ENCODE results near the gene SLC1A2.
A peak's percentile ranks its signal among the peaks of the same experiment; 100 is the strongest.

Gene SLC1A2

GRCh38 chr11:35277827-35278226, 141.5 kb downstream of the SLC1A2 start:
- no peaks in the 10 kb centered on the region for H3K9me3 ChIP-seq (ENCODE audit: control insufficient read depth, low read length)
- peaks cover 27% of the 10 kb centered on the region for H3K4me1 ChIP-seq (ENCODE audit: control insufficient read depth, insufficient read depth, low read length)
- H3K36me3 ChIP-seq (ENCODE audit: control insufficient read depth, insufficient read depth, low read length) = no peaks in the 10 kb centered on the region
- no peak overlapping the region for H3K9ac ChIP-seq (ENCODE audit: low read length)
- no peaks in the 10 kb centered on the region for H3K27me3 ChIP-seq (ENCODE audit: control insufficient read depth, insufficient read depth, low read length)
- no peak overlapping the region for H3K4me3 ChIP-seq (ENCODE audit: low read length)

GRCh38 chr11:35276396-35277145, 142.8 kb downstream of the SLC1A2 start:
- Histone ChIP-seq H3K27me3 (ENCODE audit: control insufficient read depth, insufficient read depth, low read length) (no peaks in the 10 kb centered on the region), H3K9me3 (ENCODE audit: control insufficient read depth, low read length) (no peaks in the 10 kb centered on the region), H3K36me3 (ENCODE audit: control insufficient read depth, insufficient read depth, low read length) (no peaks in the 10 kb centered on the region), H3K4me1 (ENCODE audit: control insufficient read depth, insufficient read depth, low read length) (peaks cover 27% of the 10 kb centered on the region), H3K9ac (ENCODE audit: low read length) (no peak overlapping the region), H3K4me3 (ENCODE audit: low read length) (no peak overlapping the region)

DNA sequence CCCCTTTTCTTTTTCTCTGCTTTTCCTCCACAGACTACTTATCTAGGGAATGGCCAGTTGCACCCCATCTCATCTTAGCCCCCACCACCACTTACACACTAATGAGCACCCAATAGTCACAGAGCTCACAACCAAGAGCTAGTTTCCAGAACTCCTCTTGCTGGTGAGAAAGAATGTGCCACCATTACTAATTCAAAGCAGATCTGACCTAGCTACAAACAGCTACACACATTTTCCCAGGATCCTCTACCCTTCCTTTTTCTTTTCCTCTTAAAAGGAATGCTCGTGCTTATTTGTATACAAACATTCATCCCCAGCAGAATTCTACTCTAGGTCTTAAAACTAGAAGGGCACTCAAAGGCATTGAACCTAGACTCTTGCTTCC, 143.6 kb downstream of the SLC1A2 start:
- H3K4me3 ChIP-seq (ENCODE audit: low read length) = no peak overlapping the region
- H3K9me3 ChIP-seq (ENCODE audit: control insufficient read depth, low read length) = no peaks in the 10 kb centered on the region
- no peaks in the 10 kb centered on the region for H3K36me3 ChIP-seq (ENCODE audit: control insufficient read depth, insufficient read depth, low read length)
- no peaks in the 10 kb centered on the region for H3K27me3 ChIP-seq (ENCODE audit: control insufficient read depth, insufficient read depth, low read length)
- no peak overlapping the region for H3K9ac ChIP-seq (ENCODE audit: low read length)
- peaks cover 27% of the 10 kb centered on the region for H3K4me1 ChIP-seq (ENCODE audit: control insufficient read depth, insufficient read depth, low read length)

DNA sequence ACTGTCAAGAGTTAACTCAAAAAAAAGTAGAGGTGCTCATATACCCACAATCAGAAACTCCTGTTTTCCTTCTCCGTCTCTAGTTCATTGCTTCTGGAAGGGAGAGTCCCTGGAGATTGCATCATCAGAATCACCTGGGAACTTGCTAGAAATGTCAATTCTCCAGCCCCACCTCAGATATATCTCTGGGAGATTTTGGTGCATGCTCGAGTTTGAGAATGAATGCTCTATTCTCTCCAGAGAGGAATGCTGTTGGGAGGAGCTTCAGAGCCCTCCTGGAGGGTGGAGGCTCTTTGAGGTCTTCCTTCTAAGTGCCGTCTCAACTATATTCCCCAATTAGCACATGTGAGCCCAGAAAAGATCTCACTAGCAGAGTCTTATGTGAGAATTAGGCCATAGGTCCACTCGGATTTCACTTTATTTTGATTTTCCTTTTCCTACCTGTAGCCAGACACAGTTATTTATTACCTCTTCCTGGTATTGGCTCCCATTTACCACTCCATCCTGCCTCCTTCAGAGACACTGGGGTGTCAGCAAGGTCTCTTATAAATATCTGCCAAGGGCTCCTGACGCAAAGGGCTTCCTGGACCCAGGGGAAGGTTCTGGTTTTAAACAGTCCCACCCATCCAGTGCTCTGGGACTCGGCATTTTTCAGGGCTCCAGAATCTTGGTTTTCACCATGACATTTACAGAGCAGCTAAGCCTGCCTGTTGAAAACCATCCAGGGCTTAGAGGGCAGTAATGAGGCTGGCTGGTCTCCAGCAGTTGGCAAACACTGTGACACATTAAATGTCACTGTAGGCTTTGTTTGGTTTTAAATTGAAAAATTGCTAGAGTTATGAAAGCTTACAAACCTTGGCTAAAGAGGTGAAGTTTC, 144.2 kb downstream of the SLC1A2 start:
- Histone ChIP-seq H3K4me3 (ENCODE audit: low read length) (no peak overlapping the region), H3K27me3 (ENCODE audit: control insufficient read depth, insufficient read depth, low read length) (no peaks in the 10 kb centered on the region), H3K4me1 (ENCODE audit: control insufficient read depth, insufficient read depth, low read length) (peaks cover 27% of the 10 kb centered on the region), H3K9ac (ENCODE audit: low read length) (peak overlapping the region; percentile 30), H3K36me3 (ENCODE audit: control insufficient read depth, insufficient read depth, low read length) (no peaks in the 10 kb centered on the region), H3K9me3 (ENCODE audit: control insufficient read depth, low read length) (no peaks in the 10 kb centered on the region)

GRCh38 chr11:35272391-35272902, 146.9 kb downstream of the SLC1A2 start:
- peaks cover 27% of the 10 kb centered on the region for H3K4me1 ChIP-seq (ENCODE audit: control insufficient read depth, insufficient read depth, low read length)
- no peaks in the 10 kb centered on the region for H3K27me3 ChIP-seq (ENCODE audit: control insufficient read depth, insufficient read depth, low read length)
- no peak overlapping the region for H3K4me3 ChIP-seq (ENCODE audit: low read length)
- no peaks in the 10 kb centered on the region for H3K9me3 ChIP-seq (ENCODE audit: control insufficient read depth, low read length)
- no peaks in the 10 kb centered on the region for H3K36me3 ChIP-seq (ENCODE audit: control insufficient read depth, insufficient read depth, low read length)
- H3K9ac ChIP-seq (ENCODE audit: low read length) = no peak overlapping the region

- no peak overlapping the region for H3K9ac ChIP-seq (ENCODE audit: low read length)
- H3K4me3 ChIP-seq (ENCODE audit: low read length) = no peak overlapping the region
- H3K36me3 ChIP-seq (ENCODE audit: control insufficient read depth, insufficient read depth, low read length) = no peaks in the 10 kb centered on the region
- H3K4me1 ChIP-seq (ENCODE audit: control insufficient read depth, insufficient read depth, low read length) = peaks cover 16% of the 10 kb centered on the region
- no peaks in the 10 kb centered on the region for H3K27me3 ChIP-seq (ENCODE audit: control insufficient read depth, insufficient read depth, low read length)
- no peaks in the 10 kb centered on the region for H3K9me3 ChIP-seq (ENCODE audit: control insufficient read depth, low read length)
Measured at GRCh38 chr11:35271031-35271430, 148.3 kb downstream of the SLC1A2 start.

GRCh38 chr11:35270342-35270741, 149.0 kb downstream of the SLC1A2 start:
- H3K36me3 ChIP-seq (ENCODE audit: control insufficient read depth, insufficient read depth, low read length) = no peaks in the 10 kb centered on the region
- H3K9ac ChIP-seq (ENCODE audit: low read length) = no peak overlapping the region
- no peaks in the 10 kb centered on the region for H3K9me3 ChIP-seq (ENCODE audit: control insufficient read depth, low read length)
- H3K4me3 ChIP-seq (ENCODE audit: low read length) = no peak overlapping the region
- no peaks in the 10 kb centered on the region for H3K27me3 ChIP-seq (ENCODE audit: control insufficient read depth, insufficient read depth, low read length)
- H3K4me1 ChIP-seq (ENCODE audit: control insufficient read depth, insufficient read depth, low read length) = peaks cover 11% of the 10 kb centered on the region

DNA sequence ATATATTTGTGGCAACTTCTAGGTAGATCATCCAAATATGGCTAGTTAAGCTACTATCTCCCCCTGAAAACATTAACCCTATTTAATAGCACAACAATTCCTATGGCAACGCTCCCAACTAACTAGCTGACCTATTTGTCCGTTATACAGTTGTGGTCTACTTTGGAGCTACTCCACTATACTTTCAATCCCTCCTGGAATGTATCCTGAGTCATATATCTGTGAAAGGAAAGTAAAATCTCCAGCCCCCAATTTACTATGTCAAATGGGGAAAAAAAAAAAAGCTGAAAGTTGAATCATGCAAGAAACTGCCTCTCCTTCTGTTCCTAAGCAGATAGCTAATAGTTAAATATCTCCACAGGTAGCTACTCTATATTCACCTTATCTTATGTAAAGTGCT, 151.9 kb downstream of the SLC1A2 start:
- H3K9me3 ChIP-seq (ENCODE audit: control insufficient read depth, low read length) = no peaks in the 10 kb centered on the region
- H3K9ac ChIP-seq (ENCODE audit: low read length) = no peak overlapping the region
- no peaks in the 10 kb centered on the region for H3K27me3 ChIP-seq (ENCODE audit: control insufficient read depth, insufficient read depth, low read length)
- no peaks in the 10 kb centered on the region for H3K36me3 ChIP-seq (ENCODE audit: control insufficient read depth, insufficient read depth, low read length)
- no peak overlapping the region for H3K4me3 ChIP-seq (ENCODE audit: low read length)
- no peaks in the 10 kb centered on the region for H3K4me1 ChIP-seq (ENCODE audit: control insufficient read depth, insufficient read depth, low read length)

- Histone ChIP-seq H3K36me3 (ENCODE audit: control insufficient read depth, insufficient read depth, low read length) (no peaks in the 10 kb centered on the region), H3K27me3 (ENCODE audit: control insufficient read depth, insufficient read depth, low read length) (no peaks in the 10 kb centered on the region), H3K9ac (ENCODE audit: low read length) (no peak overlapping the region), H3K9me3 (ENCODE audit: control insufficient read depth, low read length) (no peaks in the 10 kb centered on the region), H3K4me3 (ENCODE audit: low read length) (no peak overlapping the region), H3K4me1 (ENCODE audit: control insufficient read depth, insufficient read depth, low read length) (no peaks in the 10 kb centered on the region)
Measured at GRCh38 chr11:35265755-35266454, 153.5 kb downstream of the SLC1A2 start.

DNA sequence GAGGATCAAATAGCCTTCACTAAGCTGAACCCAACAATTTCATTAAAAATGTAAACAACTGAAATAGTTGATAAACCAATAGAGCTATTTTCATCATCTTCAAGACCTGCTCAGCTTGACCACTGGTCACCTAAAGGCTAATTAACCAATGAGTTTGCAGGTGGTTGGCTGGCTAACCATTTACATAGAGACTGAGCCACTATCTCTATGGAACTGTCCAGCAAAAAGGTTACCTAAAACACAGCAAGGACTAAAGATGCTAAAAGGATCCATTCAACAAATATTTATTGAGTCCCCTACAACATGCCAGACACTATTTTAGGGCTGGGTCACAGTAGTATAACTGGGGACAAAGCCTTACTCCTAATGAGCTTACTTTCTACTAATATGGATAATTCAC, 156.6 kb downstream of the SLC1A2 start:
- Histone ChIP-seq H3K9ac (ENCODE audit: low read length) (no peak overlapping the region), H3K36me3 (ENCODE audit: control insufficient read depth, insufficient read depth, low read length) (no peaks in the 10 kb centered on the region), H3K27me3 (ENCODE audit: control insufficient read depth, insufficient read depth, low read length) (no peaks in the 10 kb centered on the region), H3K4me1 (ENCODE audit: control insufficient read depth, insufficient read depth, low read length) (no peaks in the 10 kb centered on the region), H3K9me3 (ENCODE audit: control insufficient read depth, low read length) (no peaks in the 10 kb centered on the region), H3K4me3 (ENCODE audit: low read length) (no peak overlapping the region)

- Histone ChIP-seq H3K27me3 (ENCODE audit: control insufficient read depth, insufficient read depth, low read length) (no peaks in the 10 kb centered on the region), H3K4me1 (ENCODE audit: control insufficient read depth, insufficient read depth, low read length) (no peaks in the 10 kb centered on the region), H3K9me3 (ENCODE audit: control insufficient read depth, low read length) (no peaks in the 10 kb centered on the region), H3K36me3 (ENCODE audit: control insufficient read depth, insufficient read depth, low read length) (no peaks in the 10 kb centered on the region), H3K4me3 (ENCODE audit: low read length) (no peak overlapping the region), H3K9ac (ENCODE audit: low read length) (no peak overlapping the region)
Measured at GRCh38 chr11:35262056-35262455, 157.3 kb downstream of the SLC1A2 start.

DNA sequence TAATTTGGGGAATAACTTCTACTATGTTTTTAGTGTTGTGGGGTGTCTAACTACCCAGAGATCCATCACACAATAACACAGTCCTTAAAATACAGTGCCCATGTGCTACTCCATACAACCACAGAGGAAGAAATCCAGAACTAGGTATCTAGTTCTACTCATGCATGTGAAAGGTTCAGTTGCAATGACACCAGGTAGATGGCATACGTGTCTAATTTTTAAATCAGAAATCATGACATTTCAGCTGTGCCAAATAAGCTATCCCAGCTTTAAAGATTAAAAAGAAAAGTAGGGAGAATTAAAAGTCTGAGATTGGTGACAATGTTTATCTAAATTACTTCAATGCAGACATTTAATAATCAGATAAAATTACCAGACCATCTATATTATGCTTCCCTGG, 158.2 kb downstream of the SLC1A2 start:
- Histone ChIP-seq H3K4me3 (ENCODE audit: low read length) (no peak overlapping the region), H3K9me3 (ENCODE audit: control insufficient read depth, low read length) (no peaks in the 10 kb centered on the region), H3K36me3 (ENCODE audit: control insufficient read depth, insufficient read depth, low read length) (no peaks in the 10 kb centered on the region), H3K27me3 (ENCODE audit: control insufficient read depth, insufficient read depth, low read length) (no peaks in the 10 kb centered on the region), H3K9ac (ENCODE audit: low read length) (no peak overlapping the region), H3K4me1 (ENCODE audit: control insufficient read depth, insufficient read depth, low read length) (no peaks in the 10 kb centered on the region)

Measured in mucosa of stomach (tissue), 1 donor.